HG03460 (cell line): ENCODE measurements around the gene DNTT.

Experiments
- ATAC-seq: cut with Tn5 transposase; IDR thresholded peaks from one replicate; pipeline ENCODE4 v1.9.1; 2021; ENCODE audit not compliant: unreplicated experiment

Gene DNTT

DNA sequence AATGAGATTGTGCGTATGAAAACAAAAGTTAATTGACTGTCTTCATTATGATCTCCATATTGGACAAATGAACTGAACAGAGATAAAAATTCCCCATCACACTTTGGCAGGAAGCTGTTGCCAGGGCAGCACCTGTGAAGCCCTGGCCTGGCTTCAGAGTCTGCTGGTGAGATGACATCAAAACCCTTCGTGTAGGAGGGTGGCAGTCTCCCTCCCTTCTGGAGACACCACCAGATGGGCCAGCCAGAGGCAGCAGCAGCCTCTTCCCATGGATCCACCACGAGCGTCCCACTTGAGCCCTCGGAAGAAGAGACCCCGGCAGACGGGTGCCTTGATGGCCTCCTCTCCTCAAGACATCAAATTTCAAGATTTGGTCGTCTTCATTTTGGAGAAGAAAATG, at the start of gene DNTT:
Gene DNTT (plus strand): TSS at position 205 of the 400 bp plus-strand sequence. CDS start 64 bp downstream, at position 269.
- ATAC-seq: no peak

DNA sequence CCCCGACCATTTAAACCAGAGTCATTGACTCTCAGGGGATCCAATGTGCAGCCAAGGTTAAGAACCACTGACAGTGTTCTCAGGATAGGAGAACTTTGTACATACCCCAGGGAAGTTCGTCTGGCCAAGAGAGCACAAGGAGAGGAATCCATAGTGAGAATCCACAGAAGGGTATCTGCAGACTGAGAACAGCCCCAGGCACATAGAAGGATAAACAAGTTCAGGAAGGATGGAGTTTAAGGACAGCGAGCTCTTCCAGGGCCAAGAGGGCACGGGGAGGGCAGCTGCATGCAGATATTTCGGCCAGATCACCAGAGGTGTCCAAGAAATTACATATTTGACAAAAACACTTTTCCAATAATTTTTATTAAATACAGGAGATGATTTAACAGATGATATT, 49.3 kb upstream of the DNTT start:
- no peak for ATAC-seq

DNA sequence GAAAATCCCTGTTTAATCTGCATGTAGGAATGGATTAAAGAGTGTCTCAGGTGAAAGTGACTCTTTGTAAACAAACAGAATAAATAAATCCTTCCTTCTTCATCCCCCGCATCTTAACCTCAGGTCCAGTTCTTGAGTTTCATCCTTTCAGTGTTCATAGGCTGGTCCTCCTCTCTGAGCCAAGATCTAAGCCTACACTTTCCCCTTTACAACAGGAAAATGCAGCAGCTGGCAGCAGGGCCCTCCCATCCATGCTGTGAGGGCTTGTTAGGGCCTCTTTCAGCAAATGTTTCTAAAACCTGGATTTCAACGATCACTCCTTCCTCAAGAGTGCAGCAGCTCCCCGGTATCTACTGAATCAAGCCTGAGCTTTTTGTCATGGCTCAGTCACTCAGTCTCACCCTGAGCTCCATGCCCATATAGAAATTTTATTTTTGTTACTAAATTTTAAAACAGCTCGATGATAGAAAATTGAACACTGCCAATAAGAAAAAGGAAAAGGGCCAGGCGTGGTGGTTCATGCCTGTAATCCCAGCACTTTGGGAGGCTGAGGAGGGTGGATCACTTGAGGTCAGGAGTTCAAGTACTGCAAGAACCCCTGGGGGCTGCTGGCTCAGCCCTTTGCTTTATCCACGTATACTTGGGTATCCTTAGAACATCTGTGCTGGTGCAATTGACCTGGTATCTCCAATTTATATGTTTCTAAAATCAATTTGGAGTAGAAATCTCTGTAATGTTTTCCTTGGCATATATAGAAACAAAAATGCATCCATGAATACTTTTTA, 48.5 kb upstream of the DNTT start:
- no peak for ATAC-seq

DNA sequence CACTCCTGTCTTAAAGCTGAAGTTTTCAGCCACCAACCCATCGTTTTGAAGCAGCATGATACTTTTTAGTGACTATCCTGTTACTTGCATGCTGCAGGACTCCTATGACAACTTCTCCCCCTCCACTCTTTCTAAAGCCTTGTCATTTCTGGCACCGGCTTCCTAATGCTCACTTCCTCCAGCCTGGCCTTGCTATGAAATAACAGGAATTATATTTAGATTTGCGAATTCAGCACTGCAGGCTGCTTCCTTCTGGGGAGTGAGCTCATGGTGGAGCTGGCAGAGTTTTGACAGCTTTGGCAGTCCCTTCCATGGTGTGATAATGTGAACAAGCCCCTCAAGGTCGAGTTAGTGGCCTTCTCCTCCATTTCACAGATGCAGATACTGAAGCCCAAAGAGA, 46.3 kb upstream of the DNTT start:
- ATAC-seq: no peak

DNA sequence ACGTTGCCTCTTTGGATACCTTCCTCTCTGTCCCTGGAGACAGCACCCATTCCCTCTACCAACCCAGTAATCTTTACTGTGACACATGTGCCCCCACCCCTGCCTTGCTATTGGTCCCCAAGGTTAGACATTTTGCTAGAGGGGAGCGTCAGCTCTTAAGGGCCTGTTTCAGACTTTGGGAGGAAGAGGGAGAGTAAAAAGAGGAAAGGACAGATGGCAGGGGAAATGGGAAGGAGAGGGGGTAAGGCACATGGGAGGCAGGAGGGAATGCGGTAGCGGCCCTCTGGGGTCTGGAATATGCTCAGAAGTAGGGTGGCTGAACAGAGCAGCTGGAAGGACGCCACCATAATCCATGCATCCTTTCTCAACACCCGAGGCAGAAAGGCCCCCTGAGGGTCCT, 45.1 kb upstream of the DNTT start:
- no peak for ATAC-seq

DNA sequence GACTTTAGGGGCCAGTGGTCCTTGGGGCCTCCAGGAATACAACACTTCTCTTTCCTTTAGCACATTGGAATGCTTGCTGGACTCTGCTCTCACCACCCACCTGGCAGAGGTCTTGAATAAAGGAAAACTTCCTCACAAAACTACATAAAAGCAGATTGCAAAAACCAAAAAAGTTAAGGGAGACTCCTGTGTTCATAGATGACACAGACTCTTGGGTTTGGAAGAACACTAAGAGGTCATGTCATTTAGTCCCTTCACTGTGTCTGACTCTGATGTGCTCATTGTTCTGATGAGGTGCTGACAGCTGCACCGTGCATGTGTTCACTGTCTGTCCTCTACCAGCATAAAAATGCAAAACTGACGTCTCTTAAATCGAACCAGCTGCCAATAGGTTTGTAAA, 44.2 kb upstream of the DNTT start:
- no peak for ATAC-seq

DNA sequence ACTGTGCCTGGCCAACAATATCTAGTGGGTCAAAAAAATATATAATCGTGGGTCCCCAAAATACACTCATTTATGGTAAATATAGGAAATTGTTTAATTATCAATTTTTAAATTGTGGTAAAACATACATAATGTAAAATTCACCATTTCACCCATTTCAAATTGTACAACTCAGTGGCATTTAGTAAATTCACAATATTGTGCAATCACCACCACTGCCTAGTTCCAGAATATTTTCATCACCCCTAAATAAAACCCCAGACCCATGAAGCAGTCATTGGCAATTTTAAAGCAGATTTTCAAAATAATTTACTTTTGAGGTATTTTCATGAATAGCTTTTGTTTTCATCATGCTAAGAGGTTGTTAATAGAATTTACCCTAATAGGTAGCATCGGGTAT, 43.1 kb upstream of the DNTT start:
- no peak for ATAC-seq

DNA sequence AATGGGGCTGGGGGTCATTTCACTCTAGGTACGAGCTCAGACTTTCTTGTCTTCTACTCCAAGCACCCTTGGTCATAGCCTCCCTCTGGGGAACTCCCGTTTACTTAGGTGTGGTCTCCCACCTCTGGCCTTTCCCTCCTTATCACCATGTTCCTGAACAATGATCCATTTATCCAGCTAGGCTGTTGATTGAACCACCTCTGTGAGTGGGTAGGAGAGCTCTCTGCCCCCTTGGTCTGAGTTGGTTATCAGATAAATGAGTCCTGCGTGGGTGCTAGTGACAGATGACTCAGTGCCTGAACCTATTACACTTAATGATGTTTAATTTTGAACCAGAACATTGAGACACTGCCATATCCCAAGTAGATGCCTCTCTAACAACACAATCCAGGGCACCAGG, 42.3 kb upstream of the DNTT start:
- no peak for ATAC-seq

DNA sequence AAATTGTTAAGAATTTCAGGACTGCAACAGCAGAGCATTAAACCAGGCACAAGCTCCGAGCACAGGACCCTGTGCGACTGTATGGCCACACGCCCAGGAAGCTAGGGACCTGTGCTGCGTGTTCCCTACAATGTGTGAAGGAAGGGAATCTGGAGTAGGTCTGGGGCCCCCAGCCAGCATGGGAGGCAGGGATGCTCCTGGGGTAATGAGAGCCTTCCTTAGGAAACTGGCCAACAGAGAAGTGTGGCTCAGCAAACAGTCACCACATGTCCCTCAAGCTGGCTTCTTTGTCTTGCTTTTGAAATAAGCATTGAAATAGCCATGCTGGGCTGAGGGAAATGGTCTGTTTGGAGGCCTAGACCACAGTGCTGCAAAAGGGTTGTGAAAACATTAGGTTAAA, 41.1 kb upstream of the DNTT start:
- no peak for ATAC-seq

DNA sequence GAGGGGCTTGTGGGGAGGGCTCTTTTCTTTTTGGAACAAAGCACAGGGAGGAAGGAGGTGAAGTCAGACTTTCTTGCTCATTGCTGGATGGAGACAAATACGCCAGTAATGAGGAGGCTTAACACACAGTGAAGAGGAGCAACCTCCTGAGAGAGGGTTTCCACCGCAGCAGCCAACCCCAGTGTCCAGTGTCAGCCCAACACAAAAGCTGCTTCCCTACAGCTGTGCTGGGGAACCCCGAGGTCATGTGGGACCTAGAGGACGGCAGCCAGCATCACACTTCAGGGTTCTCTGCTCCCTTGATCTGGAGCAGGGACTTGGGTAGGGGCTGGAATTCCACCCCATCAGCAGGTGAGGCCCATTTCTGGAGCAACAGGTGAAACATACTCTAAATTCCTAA, 40.6 kb upstream of the DNTT start:
- ATAC-seq: no peak

DNA sequence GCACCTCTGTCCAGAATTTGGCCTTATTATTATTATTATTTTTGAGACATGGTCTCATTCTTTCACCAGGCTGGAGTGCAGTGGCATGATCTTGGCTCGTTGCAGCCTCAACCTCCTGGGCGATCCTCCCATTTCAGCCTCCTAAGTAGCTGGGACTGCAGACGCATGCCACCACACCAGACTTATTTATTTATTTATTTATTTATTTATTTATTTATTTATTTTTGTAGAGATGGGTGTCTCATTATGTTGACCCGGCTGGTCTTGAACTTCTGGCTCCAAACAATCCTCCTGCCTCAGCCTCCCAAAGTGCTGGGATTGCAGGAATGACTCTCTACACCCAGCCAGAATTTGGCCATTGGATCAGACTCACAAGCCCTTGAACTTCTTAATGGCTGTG, 39.3 kb upstream of the DNTT start:
- ATAC-seq: no peak

DNA sequence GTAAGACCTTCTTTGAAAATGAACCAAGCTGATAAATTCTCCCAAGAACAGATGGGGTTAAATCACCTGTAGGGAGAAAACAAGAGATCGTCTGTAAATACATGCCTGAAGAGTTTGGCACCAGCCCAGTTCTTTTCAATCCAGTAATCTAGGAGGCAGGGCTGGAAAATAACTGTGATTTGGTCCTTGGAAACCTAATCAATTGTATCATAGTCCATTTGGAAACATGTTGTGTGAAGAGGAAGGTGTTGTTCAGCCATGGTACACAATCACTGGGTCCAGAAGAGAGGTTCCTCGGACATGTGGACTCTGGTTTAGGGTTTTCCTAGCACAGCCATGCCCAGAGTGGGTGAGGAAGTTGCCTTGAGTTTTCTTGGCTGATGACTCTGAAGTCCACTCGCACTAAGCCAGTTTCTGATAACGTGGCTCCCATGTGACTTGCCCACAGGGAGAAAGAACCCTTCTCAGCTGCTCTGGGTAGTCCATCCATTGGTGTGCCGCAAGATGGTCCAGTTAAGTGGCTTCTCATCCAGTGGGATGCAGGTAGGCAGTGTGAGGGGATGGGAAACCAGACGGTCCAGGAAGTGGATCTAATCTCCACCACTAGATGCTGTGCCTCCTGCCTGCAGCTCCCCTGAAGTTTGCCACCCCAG, 38.0 kb upstream of the DNTT start:
- no peak for ATAC-seq

DNA sequence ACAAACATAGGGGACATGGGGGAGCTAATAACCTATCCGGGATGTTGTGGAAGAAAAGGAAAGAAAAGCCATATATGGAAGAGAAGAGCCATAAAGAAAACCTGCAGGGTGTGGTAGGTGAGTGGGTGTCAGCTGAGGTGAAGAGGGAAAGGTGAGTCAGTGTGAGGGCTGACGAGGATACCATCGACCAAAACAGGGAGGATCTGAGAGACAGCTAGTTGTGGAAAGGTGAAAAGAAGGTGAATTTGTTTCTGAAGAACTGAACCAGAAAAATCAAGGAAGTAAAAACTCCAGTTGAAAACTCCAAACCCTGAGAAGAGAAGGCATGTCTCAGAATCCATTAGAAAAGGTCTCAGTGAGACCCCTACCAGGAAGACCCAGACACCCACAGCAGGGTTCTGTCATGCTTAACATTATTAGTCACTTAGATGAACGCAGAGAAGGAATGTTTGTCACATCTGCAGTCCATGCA, 37.0 kb upstream of the DNTT start:
- ATAC-seq: no peak

DNA sequence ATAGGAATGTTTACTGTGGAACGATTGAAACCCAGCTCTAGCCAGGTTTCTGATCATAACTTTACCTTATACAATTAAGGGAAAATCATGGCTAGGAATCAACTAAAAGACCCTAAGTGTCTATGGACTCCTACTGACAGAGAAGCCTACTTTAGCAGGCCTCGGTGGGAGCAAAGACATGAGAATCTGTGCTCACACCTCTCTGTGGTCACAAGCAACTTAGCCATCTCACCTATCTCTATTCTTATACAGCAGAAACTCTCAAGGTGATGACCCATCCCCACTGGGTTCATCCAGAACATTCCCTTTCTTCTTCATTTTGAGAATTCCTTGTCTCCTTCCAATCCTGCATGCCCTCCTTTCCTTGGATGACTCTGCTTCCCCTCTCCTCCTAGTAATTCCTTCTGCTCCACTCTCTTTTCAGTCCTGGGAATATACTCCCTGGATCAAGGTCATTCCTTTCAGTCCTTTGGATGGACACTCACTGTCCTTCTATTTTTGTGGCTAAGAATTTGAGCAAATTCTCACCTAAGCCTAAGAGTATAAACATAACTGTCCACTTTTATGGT, 35.8 kb upstream of the DNTT start:
- ATAC-seq: no peak

DNA sequence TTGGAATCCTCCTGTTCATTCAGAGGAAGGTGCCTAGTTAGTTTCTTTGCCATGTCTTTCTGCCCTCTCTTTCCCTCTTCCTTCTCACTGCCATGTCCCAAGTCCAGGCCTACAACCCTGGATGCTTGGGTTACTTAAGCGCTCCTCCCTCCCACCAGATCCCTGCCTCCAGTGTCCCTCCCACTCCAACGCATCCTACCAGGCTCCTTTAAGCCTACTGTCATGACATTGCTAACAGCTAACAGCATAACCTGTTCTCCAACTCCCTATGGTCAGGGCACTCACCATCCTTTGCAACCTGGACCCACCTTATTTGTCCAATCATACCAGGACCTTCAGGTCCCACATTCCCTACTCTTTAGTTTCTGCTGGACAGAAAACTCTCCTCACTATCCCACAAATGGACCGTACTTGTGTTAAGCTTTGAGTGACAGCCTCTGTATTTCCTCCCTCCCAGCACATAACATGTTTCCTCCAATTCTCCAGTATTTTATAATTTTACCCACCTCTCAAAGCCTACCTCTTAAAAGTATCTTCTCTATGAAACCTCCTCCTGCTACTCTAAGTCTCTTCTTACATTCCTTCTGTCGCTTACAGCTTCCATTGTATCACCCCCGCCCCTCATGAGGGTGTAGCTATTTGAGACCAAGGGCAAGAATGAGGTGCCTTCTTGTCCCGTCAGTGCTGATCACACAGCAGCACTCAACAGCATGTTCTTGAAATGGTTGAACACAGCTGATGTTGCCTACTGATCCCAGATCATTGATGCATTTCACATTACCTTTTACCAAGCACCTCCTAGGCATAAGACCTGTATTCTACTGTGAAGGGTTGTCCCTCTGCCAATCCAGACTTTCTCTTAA, 34.6 kb upstream of the DNTT start:
- no peak for ATAC-seq

DNA sequence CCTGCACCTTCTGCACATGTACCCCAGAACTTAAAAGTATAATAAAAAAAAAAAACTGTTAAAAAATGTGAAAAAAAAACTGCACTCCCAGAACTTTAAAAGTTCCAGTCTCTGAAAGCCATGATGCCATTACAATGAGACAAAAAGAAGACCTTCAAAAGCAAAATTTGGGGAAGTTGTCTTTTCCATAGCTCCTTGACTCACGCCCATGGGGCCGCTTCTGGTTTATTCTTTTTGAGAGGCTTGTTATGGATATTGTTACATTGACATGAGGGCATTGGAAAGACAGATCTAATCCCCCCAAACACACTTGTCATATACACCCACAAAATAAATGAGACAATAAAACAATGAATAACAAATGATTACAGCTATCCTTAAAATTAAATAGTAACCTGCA, 33.7 kb upstream of the DNTT start:
- ATAC-seq: no peak

DNA sequence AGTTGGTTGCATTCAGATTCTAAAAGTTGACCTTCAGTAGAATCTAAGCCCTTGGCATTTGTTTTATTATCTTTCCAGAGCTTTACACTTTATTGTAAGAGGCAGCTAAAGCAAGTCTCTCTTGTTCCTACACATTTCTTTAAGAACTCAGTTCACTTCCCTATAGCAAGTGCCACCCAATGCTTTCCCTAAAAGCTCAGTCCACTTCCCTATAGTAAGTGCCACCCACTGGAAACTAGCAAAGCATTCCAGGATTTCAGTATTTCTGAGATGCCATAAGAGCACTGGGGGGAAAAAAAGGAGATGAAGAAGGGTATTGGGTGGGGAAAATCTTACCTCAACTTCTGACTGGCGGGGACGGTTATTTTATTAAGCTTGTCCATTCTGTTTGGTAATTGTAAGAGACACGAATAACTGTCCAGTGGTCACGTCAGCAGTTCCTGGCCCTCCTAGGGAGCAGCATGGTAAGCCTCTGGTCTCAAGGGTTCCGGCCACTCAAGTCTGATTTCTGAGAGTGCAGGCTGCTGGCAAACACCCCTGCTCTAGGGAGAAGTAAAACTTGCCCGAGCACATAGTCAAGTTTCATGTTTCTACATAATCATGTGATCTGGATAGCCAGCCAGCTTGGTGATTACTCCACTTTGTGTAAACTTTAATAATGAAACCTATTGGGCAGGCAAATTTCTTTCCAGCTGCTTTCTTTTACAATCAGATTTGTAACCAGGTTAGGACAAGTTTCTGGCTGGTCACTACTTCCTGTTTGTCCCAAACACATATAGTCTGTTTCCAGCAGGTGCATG, 33.0 kb upstream of the DNTT start, which contains the start of gene BLNK:
Gene BLNK (minus strand): TSS at position 554 of the 800 bp plus-strand sequence. CDS start 171 bp downstream, at position 383.
- ATAC-seq: peak; percentile 70

DNA sequence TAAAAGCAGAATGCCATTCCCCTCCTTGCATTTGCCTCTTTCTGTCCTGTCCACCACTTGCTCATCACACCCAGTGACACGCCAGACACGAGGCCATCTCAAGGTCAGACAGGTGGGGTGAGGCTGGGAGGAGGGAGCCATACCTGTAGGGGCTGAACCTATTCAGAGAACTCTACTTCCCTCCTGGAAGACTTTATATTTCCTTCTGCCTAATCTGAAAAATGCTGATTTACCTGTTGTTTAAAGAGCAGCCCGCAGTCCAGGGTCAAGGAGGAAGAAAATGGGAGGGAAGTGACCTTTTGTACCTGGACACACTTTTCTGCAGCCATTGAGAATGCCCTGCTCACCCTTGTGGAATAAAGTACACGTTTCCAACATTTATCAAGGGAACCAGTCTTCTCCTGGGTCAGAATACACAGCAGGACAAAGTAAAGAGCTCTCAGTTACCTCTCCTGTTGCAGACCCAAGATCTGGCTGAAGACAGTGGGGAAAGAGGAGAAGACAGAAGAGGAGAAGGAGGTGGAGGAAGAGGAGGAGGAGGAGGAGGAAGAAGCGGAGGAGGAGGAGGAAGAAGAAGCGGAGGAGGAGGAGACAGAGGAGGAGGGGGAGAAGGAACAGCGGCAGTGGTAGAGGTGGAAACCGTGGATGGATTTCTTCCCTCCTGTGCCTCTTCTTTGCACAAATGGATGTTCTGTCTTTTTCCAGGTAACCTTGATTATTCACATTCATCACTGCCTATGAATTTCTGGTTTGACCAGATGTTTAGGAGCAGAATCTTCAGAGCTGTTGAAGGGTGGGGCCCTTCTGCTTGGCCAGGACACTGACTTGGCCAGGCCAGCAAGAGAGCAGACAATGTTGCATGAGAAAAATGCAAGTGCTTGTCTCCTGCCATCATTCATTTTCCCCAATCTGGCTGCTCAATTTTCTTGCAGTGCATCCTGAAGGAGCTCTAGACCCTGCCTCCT, 31.6 kb upstream of the DNTT start:
- peak; percentile 1 for ATAC-seq
